Left ventricle myocardium inferior (tissue), 1 donor: ENCODE measurements around the gene NAA10. TPM values are rescaled to one million over a fixed set of nuclear protein-coding genes. Genes with fewer than 3 reads are reported as not detected.
"Not testable (repeated sequence)": the region's sequence is repeated elsewhere in the genome, so short reads cannot be mapped to it uniquely, and the experiment has no call there.

ENCODE experiments used
- DNase-seq: peaks from one replicate; pipeline ENCODE4 v3.0.0-alpha.2; 2020
- H3K27ac ChIP-seq: fragments of 200-600 bp; replicated peaks from 2 replicates; pipeline ENCODE4 v1.8.0; 2021
- H3K27me3 ChIP-seq: fragments of 200-600 bp; 2 replicates; pipeline ENCODE4 v1.8.0; 2021; ENCODE audit warnings: low read depth
- H3K36me3 ChIP-seq: fragments of 200-600 bp; 2 replicates; pipeline ENCODE4 v1.8.0; 2021
- H3K4me1 ChIP-seq: fragments of 200-600 bp; 2 replicates; pipeline ENCODE4 v1.8.0; 2021
- H3K4me3 ChIP-seq: fragments of 200-600 bp; 2 replicates; pipeline ENCODE4 v1.8.0; 2021; ENCODE audit warnings: mild to moderate bottlenecking, moderate library complexity
- H3K9me3 ChIP-seq: fragments of 200-600 bp; replicated peaks from 2 replicates; pipeline ENCODE4 v1.8.0; 2021
- intact Hi-C: fragments of 100-400 bp; cut with micrococcal nuclease; formaldehyde crosslinking; loops from one replicate; pipeline ENCODE4 v1.11.0; 2022
- long read RNA-seq: library from polyadenylated mRNA; unstranded; transcript quantifications from one replicate; pipeline ENCODE4 v2.0.0, GENCODE V29; 2021
- total RNA-seq: library from RNA; stranded (reverse); fragmentation: NEBNext Ultra II Directional; extraction: Animal tissue kit (Norgen Biotek cat#: 25700); gene quantifications from one replicate; pipeline ENCODE4 v1.2.1, GENCODE V29; 2021
- TF ChIP-seq, protein P1 (sequence below): fragments of 200-600 bp; IDR thresholded peaks from 2 replicates; pipeline ENCODE4 v1.8.0; 2021; ENCODE audit warnings: antibody characterized with exemption, mild to moderate bottlenecking, borderline replicate concordance
- donor health status: DM: no; HTN: yes; CAD: no; lungs with severe emphysema.

Gene NAA10
- total RNA-seq: 67.1 TPM
- long read RNA-seq, transcript NAA10-208 (8 exons, 1,772 nt): major isoform, 47 of 56 reads
- long read RNA-seq, partial matches to known transcripts: 0 of 56 reads
- long read RNA-seq, other reads (novel, unspliced or antisense): 2 of 56 reads

DNA sequence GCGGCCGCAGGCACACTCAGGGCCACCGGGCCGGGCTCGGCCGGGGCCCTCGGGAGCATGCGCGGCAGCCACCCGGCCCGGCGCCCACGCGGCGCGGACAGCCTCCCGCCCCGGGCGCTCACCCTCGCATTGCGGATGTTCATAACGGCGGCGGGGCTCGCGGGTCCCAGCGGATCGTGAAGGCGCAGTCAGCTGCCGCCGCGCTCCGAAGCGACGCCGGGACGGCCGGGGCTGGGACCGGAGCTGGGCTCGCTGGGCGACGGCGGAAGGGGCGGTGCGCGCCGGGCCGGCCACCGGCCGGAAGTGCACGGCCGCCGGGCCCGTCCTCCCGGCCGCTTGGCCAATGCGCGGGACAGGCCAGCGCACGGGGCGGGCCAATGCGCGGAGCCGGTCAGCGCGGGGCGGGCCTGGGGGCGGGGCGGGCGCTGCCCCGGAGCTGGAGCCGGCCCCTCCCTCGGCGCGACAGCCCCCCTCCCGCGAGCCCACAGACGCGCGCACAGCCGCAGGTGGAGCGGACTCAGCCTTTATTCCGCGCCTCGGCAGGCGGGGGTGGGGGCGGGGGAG is at the start of gene NAA10:
Gene NAA10 (minus strand): TSS at position 276 of the 564 bp plus-strand sequence. CDS start 133 bp downstream, at position 143.
- Histone ChIP-seq H3K27me3 (no peaks in the 10 kb centered on the region), H3K4me1 (peaks cover 27% of the 10 kb centered on the region), H3K27ac (peak within 1 kb of the TSS; percentile 82), H3K4me3 (peak within 1 kb of the TSS; percentile 79), H3K9me3 (no peaks in the 10 kb centered on the region), H3K36me3 (peaks cover 28% of the 10 kb centered on the region)
- intact Hi-C loops: no loop called here
- DNase-seq: peak; percentile 76
- TF ChIP-seq, protein P1, sequence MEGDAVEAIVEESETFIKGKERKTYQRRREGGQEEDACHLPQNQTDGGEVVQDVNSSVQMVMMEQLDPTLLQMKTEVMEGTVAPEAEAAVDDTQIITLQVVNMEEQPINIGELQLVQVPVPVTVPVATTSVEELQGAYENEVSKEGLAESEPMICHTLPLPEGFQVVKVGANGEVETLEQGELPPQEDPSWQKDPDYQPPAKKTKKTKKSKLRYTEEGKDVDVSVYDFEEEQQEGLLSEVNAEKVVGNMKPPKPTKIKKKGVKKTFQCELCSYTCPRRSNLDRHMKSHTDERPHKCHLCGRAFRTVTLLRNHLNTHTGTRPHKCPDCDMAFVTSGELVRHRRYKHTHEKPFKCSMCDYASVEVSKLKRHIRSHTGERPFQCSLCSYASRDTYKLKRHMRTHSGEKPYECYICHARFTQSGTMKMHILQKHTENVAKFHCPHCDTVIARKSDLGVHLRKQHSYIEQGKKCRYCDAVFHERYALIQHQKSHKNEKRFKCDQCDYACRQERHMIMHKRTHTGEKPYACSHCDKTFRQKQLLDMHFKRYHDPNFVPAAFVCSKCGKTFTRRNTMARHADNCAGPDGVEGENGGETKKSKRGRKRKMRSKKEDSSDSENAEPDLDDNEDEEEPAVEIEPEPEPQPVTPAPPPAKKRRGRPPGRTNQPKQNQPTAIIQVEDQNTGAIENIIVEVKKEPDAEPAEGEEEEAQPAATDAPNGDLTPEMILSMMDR: no peak

DNA sequence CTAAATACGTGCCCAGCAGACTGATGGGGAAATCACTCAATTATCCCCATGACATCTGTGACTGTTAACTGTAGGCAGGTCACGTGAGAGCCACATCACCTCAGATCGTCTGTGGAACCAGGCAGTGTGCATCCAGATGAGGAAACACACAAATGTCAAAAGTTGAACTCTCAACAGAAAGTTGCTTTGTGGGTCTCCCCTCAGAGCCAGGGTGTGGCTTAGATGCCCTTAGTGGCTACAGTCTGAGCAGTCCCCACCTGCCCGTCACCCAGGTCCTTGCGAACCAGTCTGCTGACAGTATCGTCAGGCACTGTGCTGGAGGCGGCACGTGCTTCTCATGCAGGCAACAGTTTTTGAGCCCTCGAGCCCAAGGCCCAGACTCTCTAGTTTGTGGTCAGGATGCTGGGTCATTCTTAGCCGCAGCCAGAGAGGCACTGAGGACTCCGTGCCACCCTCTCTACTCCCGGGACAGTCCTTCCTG is 48.5 kb upstream of the NAA10 start:
- intact Hi-C loops: no loop called here

DNA sequence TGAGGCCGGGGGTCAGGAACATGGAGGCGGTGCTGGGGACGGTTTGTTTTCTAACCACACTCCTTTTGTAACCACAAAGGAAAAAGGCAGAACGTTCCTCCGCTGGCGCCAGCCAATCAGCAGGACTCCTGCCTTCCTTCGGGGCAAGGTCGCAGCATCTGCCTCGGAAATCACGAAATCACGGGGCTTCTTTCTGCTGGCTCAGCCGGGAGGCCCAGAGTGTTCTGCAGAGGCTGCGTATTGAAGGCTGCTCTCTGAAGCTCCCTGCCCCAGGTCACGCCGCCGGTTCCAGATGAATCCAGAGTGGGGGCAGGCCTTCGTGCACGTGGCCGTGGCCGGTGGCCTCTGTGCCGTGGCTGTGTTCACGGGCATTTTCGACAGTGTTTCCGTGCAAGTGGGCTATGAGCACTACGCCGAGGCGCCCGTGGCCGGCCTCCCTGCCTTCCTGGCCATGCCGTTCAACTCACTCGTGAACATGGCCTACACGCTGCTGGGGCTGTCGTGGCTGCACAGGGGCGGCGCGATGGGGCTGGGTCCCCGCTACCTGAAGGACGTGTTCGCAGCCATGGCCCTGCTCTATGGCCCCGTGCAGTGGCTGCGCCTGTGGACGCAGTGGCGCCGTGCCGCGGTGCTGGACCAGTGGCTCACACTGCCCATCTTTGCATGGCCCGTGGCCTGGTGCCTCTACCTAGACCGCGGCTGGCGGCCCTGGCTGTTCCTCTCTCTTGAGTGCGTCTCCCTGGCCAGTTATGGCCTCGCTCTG is 47.1 kb upstream of the NAA10 start:
- H3K27ac ChIP-seq: no peak overlapping the region
- H3K27me3 ChIP-seq: no peaks in the 10 kb centered on the region
- no peak overlapping the region for H3K4me3 ChIP-seq
- intact Hi-C loops: no loop called here
- TF ChIP-seq, protein P1: no peak
- H3K4me1 ChIP-seq: no peaks in the 10 kb centered on the region
- no peaks in the 10 kb centered on the region for H3K36me3 ChIP-seq
- no peaks in the 10 kb centered on the region for H3K9me3 ChIP-seq
- DNase-seq: peak; percentile 48

More for the DNA sequence above, 48.5 kb upstream of the NAA10 start:
- TF ChIP-seq, protein P1: no peak
- Histone ChIP-seq H3K9me3 (no peaks in the 10 kb centered on the region), H3K36me3 (no peaks in the 10 kb centered on the region), H3K27ac (no peak overlapping the region), H3K4me3 (no peak overlapping the region), H3K4me1 (no peaks in the 10 kb centered on the region), H3K27me3 (no peaks in the 10 kb centered on the region)
- no peak for DNase-seq

DNA sequence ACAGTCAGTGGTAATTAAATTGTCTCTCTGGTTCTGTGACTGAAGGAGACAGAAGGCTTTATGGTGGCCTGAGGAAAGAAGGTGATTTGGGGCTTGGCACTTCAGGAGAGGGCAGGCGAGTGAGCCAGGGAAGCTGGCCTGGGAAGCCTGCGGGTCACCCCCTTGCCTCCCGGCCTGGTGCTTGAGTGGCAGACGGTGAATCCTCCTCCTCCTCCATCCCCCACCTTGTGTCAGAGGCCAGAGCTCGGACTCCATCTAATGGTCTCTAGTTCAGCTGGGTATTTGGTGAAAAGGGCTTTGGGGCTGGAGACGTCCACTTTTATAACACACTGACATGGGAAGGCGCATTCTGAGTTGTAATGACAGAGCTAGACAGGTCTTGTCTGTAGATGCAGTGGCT is 46.4 kb upstream of the NAA10 start:
- Histone ChIP-seq H3K36me3 (no peaks in the 10 kb centered on the region), H3K4me3 (no peak overlapping the region), H3K4me1 (no peaks in the 10 kb centered on the region), H3K27ac (no peak overlapping the region), H3K27me3 (no peaks in the 10 kb centered on the region), H3K9me3 (no peaks in the 10 kb centered on the region)
- TF ChIP-seq, protein P1: no peak
- no peak for DNase-seq
- intact Hi-C loops: no loop called here

DNA sequence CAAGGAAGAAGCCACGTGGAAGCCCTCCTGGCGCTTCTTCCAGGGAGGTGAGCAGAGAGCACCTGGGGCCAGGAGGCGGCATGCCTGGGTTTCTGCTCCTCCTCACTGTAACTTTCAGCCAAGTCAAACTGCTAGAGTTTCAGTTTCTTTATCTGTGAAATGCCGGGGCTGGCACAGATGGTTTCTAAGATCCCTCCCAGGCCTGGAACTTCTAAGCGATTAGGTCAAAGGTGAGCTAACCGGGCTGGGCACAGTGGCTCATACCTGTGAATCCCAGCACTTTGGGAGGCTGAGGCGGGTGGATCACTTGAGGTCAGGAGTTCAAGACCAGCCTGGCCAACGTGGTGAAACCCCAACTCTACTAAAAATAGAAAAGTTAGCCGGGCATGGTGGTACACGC is 45.6 kb upstream of the NAA10 start:
- DNase-seq, H3K36me3 ChIP-seq, H3K27ac ChIP-seq, H3K9me3 ChIP-seq, H3K27me3 ChIP-seq, intact Hi-C loops, H3K4me3 ChIP-seq, H3K4me1 ChIP-seq: not testable (repeated sequence)

DNA sequence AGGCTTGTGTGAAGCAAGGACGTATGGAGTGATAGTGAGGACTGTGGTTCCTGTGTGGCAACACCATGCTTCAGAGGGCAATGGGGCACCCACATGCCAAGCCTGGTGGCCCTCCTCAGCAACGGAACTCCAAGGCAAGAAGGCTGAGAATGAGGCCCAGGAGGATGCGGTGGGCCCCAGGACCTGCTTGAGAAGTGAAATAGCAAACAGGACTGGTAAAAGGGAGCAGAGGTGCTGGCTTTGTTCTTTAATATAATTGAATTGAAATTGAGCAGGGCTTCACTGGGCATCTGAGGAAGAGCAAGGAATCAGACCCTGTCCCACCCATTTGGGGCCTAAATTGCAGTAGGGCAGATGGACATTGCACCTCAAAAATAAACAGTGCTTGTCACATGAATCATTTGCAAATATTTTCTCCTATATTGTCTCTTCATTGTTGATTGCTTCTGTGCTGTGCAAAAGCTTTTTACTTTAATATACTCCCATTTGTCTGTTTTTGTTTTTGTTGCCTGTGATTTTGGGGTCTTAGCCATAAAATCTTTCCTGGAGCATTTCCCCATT is 40.0 kb upstream of the NAA10 start:
- no peak for DNase-seq
- TF ChIP-seq, protein P1: no peak
- intact Hi-C loops: no loop called here
- Histone ChIP-seq H3K9me3 (no peaks in the 10 kb centered on the region), H3K27me3 (no peaks in the 10 kb centered on the region), H3K4me3 (no peak overlapping the region), H3K27ac (peak overlapping the region; percentile 99), H3K4me1 (peaks cover 19% of the 10 kb centered on the region), H3K36me3 (no peaks in the 10 kb centered on the region)
